HuH-7 (cell line): Measurements from ENCODE around the gene HCLS1.
"Not testable (repeated sequence)": the region's sequence is repeated elsewhere in the genome, so short reads cannot be mapped to it uniquely, and the experiment has no call there.

Source experiments
- DNase-seq: peaks from one replicate; pipeline ENCODE4 v3.0.0; 2011; ENCODE audit warnings: low spot score

HCLS1 gene, protein sequence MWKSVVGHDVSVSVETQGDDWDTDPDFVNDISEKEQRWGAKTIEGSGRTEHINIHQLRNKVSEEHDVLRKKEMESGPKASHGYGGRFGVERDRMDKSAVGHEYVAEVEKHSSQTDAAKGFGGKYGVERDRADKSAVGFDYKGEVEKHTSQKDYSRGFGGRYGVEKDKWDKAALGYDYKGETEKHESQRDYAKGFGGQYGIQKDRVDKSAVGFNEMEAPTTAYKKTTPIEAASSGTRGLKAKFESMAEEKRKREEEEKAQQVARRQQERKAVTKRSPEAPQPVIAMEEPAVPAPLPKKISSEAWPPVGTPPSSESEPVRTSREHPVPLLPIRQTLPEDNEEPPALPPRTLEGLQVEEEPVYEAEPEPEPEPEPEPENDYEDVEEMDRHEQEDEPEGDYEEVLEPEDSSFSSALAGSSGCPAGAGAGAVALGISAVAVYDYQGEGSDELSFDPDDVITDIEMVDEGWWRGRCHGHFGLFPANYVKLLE

DNA sequence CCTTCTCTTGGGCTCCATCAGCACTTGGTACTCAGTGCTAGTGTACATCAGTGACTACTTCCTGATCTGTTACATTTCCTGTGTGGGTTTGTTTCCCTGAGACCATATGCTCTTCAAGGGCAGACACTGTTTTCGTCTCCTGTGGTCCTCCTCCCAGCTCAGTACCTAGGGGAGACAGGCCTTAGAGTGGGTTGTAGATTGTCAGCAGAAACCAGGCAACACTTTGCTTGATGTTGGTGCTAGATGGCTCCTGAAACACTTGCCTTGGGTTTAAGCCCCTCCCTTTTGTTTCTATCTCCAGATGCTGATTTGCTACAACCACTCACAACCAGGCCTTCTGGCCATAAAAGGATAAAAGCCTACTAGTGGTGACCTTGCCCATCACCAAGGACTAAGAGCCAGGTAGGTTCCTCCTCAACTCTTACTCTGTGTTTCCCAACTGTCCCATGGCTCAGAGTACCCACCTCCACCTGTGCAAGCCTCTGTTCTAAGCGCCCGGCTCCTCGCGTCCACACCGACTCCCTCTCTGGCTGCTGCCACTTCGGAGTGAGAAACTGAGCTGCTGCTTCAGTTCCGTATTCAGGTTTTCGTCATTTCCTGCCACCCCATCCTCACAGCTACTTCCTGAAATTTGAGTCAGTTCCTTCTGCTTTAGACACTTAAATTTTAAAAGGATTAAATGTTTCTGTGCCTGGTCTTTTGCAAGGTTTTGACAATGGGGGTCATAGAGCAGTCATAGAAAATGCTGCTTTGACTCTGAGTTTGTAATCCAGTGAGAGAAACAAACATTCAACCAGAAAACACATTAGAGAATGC is at the start of gene HCLS1:
Gene HCLS1 (minus strand): TSS at position 548 of the 816 bp plus-strand sequence. CDS start 2,556 bp downstream, outside the sequence.
- DNase-seq = no peak

DNA sequence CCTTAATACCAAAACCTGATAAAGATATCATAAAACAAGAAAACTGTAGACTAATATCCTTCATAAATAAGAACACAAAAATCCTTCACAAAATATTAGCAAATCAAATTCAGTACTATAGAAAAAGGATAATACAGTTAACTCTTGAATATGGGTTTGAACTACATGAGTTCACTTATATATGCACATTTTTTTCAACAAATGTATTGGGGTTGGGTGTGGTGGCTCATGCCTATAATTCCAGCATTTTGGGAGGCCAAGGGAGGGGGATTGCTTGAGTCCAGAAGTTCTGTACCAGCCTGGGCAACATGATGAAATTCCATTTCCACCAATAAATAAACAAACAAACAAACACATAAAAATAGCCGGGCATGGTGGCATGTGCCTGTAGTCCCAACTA is 49.6 kb upstream of the HCLS1 start:
- DNase-seq = no peak

DNA sequence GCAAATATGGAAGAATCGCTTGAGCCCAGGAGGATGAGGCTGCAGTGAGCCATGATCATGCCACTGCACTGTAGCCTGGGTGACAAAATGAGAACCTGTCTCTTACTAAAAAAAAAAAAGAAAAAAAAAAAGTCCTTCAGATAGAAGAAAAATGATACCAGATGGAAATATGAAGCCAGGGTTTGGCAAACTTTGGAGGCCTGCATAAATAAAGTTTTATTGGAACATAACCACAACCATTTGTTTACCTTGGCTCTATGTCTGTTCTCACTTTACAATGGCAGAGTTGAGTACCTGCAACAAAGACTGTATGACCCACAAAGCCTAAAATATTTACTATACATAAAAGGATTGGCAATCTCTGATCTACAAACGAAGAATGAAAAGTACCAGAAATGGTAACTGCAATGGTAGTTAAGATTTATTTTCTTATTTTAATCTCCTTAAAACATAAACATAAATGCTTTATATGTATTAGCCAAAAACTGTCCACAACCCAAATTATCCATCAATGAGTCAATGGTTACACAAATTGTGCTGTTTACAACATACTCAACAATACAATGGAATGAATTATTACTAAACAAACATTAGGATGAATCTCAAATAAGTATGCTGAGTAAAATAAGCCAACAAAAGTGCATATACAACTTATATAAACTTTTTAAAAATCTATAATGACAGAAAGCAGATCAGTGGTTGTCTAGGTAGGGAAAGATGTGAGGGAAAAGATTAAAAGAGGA is 47.0 kb upstream of the HCLS1 start:
- DNase-seq = no peak

DNA sequence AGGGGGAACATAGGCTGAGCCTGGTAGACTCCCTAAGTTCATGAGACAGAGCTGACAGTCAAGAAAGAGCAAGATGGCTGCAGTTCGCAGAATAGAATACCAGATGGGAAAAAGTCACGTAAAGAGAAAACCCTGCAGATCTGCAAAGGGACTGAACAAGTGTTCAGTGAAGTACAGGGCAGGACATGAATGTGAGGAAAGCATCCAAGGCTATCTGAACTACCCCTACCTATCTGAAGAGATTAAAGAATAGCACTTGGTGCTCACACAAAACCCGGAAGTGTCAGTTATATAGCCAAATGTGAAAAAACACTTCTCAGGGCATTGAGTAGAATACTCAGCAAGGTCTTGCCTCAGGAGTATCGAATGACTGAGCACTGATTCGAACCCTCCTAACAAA is 44.8 kb upstream of the HCLS1 start:
- DNase-seq = no peak

DNA sequence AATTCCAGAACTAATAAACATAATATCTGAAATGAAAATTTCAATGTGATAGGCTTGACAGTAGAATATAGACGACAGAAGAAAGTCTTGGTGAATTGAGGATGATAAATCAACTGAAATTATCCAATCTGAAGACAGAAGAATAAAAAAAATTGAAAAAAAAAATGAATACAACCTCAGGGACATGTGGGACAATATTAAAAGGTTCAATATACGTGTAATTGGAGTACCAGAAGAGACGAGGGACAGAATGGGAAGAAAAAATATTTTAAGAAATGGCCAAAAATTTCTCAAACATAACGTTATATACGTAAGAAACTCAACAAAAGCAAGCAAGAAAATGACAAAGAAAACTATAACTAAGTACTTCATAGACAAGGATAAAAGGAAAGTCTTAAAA is 43.3 kb upstream of the HCLS1 start:
- DNase-seq = no peak

DNA sequence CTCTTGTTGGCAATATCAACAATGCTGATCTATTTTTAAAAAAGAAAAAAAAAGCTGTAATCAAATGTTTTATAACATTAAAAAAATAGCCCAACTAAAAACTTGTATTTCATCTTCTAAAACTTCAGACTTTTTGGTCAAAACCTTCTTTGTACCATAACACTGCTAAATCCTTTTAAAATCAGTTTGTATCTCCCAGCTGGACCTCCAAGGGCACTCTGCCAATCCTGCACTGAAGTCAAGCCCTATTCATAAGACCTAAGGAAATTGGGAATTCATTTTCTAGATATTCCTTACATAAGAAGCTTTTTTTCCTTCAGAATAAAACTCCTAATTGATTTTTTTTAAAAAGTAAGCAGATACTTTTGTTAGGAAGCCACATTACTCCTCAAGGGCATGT is 38.2 kb upstream of the HCLS1 start:
- no peak for DNase-seq

DNA sequence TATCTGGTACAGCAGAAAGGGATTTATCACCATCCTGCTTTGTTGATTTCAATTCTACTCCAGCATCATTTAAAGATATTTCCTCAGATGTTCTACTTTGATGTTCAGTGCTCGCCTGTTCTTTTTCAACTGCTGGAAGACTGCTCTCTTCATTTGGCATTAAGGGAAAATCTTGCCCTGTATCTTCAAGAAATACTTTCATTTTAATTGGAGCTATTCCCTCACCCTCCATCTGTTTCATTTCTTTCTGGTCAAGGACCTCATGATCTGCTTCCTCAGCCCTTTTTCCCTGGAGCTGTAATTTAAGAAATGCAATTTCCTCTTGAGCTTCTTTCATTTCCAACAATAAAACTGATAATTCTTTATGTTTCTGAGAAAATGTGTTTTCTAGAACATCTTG is 37.8 kb upstream of the HCLS1 start:
- DNase-seq = no peak

DNA sequence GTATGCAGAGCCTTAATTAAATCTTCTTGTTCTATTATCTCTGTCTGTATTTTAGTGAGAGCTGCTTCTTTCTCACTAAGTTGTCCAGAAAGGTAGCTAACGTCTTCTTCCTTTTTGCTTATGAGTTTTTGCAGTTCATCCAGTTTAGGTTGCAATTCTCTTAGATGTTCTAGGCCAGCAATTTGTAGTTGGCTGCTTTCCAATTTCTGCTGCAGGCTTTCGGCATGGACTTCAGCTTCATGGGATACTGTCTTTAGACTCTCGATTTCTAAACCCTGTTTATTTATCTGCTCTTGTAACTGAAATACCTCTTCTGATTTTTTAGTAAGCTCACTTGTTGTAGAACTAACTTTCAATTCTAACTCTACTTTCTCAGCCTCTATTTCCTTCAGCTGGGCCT is 35.5 kb upstream of the HCLS1 start:
- DNase-seq = no peak

DNA sequence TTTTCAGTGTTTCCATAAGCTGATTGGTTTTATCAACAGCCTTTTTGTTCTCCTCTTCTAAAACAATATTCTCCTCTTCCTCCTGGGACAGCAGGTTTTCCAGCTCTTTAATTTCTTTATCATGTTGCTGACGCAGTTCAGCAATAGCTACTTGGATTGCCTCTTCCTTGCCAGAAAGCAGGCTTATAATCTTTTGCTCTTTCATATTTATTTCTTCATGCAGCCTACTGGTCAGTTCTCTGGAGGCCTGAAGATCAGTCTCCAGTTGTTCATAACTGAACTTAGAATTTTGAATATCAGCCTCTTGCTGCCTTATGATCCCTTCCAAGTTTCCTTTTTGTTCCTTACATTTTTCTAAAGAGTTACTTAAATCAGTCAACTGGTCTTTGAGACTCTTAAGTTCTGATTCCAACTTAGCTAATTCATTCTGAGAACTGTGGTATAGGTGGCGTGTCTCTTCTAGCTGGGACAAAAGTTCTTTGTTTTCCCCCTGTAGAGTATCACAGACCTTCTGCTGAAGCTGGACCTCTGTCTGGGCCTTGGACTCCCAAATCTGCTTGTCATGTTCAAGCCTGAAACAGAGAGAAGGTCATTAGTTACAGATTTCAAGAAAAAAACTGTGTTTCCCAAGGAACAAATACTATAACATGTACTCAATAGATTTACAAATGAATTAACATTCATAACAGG is 31.5 kb upstream of the HCLS1 start:
- DNase-seq = no peak

DNA sequence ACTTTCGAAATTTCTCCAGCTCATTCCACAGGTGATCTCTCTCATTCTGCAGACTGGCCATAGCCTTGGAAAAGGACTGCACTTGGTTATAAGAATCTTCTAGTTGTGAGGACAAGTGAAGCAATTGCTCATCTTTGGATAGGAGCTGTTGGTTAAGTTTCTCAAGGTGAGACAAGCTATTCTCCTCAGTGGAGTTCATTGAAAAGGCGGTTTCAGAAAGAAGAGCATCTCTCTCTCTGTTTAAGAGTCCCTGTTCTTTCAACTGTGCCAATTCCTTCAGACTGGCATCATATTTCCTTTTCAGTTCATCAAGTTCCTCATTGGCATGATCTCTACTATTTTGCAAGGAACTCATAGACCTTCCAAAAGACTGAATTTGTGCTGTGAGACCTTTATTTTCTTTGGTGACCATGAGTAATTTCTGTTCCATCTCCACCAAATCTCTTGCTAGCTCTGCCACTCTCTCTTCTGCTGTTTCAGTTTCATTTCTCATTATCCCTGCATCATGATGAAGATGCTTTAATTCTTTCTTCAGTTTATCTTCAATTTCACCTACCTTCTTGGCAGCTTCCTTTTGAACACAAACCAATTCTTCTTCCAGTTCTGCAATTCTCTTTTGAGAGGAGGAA is 30.2 kb upstream of the HCLS1 start:
- DNase-seq = no peak

DNA sequence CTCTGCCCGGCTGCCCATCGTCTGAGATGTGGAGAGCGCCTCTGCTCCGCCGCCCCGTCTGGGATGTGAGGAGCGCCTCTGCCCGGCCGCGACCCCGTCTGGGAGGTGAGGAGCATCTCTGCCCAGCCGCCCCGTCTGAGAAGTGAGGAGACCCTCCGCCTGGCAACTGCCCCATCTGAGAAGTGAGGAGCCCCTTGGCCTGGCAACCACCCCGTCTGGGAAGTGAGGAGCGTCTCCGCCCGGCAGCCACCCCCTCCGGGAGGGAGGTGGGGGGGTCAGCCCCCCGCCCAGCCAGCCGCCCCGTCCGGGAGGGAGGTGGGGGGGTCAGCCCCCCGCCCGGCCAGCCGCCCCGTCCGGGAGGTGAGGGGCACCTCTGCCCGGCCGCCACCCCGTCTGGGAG is 28.0 kb upstream of the HCLS1 start:
- DNase-seq = not testable (repeated sequence)

DNA sequence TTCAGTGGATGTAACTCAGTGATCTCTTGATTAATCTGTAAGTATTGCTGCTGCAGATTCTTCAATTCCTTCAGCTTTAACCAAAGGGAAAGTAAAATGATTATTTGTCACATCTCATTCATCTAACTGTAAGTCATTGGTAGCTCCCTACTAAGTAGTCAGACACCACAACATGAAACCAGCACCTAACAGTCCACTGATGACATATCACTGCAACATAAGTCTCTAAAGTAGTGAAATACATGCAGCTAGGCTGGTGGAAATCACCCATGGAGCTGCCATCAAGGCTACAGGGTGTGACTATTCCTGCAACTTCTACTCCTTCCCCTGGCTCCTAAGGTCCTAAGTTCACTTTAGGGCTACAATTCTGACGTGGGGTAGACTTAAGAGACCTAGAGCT is 21.1 kb upstream of the HCLS1 start:
- no peak for DNase-seq

DNA sequence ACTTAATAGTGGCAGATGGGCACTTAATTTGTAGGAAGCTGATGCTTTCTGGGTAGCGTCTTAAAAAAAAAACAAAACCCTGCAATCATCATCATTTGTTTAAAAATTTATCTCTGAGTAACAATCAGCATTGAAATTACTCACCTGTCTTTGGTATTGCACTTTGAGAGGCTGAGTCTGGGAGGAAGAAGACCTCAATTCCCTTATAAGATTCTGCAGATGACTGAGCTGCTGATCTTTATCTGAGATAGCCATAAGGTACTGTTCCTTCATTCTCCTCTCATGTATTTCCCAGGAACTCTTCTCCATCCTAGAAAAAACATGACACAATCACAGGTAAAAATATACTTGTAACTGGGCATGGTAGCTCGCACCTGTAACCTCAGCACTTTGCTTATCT is 16.4 kb upstream of the HCLS1 start:
- no peak for DNase-seq

DNA sequence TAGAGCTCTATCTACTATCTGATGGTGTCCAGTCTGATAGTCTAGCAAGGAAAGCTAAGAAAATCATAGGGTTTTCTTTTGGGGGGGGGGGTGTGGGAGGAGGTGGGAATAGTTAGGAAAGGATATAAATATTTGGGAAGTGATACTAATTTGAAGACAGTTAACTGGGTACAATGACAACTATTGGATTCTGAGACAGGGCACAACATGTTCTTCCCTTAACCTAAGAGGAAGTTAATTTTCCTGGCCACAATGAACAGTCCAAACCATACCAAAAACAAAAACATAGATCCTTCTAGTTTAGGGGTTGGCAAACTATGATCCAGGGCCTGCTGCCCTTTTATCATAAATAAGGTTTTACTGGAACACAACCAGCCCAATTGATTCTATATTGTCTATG is 10.0 kb upstream of the HCLS1 start:
- no peak for DNase-seq

DNA sequence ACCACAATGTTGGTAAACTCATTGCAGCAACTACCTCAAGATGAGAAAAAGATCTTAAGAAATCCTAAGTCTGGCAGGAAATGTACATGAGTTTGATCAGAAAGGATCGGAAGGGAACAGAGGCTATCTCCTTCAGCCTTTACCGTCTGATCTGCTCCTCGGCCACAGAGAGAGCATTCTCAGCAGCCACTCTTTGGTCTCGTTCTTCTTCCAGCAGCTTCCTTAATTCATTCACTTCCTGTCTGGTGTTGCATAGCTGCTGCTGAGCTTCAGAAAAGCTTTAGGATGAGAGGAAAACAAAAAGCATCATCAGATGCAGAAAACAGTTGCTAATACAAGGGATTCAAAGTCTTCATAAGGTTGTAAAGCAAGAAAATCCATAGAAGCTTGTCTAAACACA is 6.6 kb upstream of the HCLS1 start:
- DNase-seq = no peak

DNA sequence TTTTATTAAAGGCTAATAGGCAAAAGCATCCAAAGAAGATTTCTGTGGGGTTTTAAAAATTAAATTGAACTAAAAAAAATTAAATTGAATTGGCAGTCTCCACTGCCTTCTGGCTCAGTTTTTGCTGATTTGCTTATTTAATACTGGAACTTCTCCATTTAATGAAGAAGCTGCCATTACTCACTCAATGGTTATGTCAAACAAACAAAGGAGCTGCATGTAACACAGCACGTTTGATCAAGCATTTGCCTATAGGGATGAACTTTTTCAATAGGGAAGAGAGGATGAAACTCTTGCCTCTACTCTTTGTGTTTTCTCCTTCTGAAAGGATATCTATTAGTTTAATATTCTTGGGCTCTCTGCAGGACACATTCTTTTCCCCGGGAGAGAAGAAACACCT is 4.8 kb upstream of the HCLS1 start:
- no peak for DNase-seq

DNA sequence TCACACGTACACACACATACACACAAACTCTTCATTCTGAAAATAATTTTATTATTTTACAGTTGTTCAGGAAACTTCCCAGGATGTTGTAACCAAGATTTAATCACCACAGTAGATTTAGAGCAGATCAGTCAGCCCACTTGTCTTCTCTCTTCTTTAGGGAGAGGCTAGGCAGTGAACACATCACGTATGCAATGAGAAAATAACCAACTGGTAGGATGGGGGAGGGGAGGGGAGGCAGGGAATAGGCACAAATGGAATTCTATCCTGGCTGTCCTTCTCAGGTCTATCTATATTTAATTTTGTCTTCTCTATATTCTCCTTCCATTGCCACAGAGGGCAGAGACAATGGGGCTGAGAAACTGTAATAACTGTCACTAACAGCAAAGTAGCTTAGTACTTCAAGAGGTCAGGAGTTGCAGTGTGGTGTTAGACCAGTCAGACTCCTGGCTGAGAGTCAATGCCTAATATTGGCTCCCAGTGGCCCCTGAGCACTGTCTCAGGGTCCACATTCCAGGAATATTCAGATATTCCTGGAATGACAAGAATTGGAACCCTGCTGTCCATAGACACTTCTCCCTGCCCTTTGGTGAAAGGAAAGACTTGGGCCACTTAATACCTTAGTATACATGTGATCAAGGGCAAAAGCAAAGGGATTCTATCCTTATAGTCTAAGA is 2.6 kb upstream of the HCLS1 start:
- no peak for DNase-seq

DNA sequence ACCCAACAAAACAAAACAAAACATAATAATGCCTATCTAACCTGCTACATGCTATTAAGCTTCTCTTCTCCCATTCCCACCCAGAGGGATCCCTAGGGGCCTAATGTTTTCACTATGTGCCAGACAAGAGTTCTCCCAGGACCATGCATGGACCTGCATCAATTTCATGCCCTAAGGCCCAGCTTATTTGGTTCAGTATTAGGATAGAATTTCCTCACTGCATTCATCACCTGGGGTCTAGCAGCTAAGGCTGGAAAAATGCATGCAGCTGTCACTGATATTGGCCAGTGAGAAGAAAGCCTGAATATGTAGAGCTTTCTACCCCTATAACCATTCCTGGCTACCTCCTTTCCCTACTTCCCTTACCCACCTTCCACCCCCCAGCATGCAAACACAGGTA is 2.0 kb upstream of the HCLS1 start:
- no peak for DNase-seq

DNA sequence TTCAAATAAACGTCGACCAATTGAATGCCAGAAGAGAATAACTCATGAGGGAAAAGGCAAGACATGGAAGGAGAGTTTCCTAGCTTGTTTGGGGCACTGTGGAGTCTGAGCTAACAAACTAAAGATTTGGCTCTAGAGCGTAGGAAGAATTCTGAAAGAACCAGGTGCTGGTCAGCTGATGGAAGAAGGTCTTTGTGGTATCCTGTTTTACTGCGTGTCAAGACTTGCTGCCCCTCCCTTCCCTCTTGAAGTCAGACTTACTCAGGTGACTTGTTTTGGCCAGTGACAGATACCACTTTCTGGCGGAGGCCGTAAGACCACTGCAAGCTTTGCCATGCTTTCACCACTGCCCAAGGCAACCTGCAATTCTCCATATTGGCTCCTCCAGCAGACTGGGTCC is 673 bp upstream of the HCLS1 start:
- no peak for DNase-seq

DNA sequence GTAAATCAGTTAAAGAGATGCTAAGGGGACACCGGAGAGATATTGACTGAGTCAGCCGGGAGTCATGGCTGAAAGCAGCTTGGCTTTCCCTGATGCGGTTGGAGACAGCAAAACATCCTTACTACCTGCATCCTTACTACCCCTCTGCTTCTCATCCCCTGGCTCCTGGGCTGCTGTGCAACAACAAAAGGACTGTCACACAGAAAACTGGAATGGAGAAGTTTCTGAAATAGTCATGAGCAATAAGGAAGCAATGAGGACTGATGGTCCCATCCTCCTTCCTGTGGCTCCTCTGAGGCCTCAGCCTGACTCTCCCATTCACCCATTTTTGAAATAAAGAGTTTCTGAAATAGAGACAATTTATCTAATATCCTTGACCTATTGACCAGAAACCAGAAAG is 1.1 kb downstream of the HCLS1 start:
- no peak for DNase-seq
